HG03354 (cell line): ENCODE data around the gene NAA25.
"Not testable (repeated sequence)": the region's sequence is repeated elsewhere in the genome, so short reads cannot be mapped to it uniquely, and the experiment has no call there.

Source experiments
- ATAC-seq: cut with Tn5 transposase; IDR thresholded peaks from one replicate; pipeline ENCODE4 v1.9.1; 2021; ENCODE audit warnings: mild to moderate bottlenecking; ENCODE audit not compliant: unreplicated experiment, poor library complexity, severe bottlenecking

The NAA25 gene

DNA sequence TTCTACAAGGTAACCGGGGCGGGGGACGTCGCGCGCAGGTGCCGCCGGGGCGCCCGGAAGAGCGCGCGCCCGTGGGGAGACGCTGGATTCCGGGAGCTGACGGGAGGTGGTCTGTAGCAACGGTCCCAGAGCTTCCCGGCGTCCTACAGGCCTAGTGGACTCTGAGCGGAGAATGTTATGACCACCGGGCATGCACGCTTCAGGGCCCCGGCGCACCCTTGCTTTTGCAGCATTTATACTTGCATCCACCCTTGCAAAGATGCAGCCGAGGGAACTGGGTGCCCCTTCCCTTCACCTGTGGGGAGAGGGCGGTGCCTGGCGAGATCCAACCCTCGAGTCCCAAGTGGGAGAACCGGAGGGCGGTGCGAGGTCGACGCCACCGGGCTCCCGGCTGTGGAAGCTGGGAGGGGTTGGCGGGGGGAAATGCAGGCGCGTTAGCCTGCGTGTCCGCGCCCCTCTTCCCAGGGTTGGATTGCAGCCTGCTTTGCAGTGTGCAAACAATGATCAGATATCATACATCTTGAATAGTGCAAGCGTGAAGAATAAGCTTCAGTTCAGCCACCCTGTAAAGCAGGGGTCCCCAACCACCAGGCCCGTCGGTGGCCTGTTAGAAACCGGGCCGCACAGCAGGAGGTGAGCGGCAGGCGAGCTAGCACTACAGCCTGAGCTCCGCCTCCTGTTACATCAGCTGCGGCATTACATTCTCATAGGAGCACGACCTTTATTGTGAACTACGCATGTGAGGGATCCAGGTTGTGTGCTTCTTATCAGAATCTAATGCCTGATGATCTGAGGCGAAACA lies 94.8 kb downstream of the NAA25 start:
- ATAC-seq = peak; percentile 36

DNA sequence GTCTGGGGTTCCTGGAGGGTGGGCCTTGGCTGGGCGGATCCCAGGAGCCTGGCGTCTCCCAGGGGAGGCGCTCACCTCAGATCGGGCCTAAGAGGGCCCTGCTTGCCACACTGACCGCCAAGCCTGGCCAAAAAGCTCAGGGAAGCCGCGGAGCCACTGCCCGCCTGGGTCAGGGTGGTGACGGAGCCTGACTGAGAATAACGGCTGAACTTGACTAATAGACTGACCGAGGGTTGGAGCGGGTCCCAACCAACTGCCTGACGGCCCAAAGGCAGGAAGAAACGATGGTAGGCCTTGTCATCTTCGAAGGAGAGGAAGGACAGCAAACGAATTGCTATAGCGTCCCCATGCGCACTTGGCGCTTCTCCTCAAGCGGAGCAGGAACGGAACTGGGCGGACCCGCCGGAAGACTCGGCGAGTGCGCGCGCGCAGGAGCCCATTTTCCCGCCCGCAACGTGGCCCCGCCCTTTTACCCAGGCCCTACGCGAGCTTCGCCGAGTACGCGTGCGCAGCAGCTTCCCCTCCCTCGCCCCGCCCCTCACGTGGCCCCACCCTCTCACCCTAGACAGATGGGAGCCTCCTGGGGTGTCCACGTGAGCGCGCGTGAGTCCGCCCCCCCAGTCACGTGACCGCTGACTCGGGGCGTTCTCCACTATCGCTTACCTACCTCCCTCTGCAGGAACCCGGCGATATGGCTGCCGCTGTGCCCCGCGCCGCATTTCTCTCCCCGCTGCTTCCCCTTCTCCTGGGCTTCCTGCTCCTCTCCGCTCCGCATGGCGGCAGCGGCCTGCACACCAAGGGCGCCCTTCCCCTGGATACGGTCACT lies 95.6 kb downstream of the NAA25 start, which contains the start of the genes ERP29 and TMEM116:
TSS of gene ERP29 (plus strand) at position 652 of the 826 bp plus-strand sequence. CDS start at position 692, 40 bp downstream.
TSS of gene TMEM116 (minus strand) at position 391 of the 826 bp plus-strand sequence. CDS start 7,895 bp downstream, outside the sequence.
- ATAC-seq = peak; percentile 72

- no peak for ATAC-seq
Measured at GRCh38 chr12:112011685-112012084, 96.9 kb downstream of the NAA25 start.

GRCh38 chr12:112010415-112011344 lies 97.9 kb downstream of the NAA25 start:
- no peak for ATAC-seq

DNA sequence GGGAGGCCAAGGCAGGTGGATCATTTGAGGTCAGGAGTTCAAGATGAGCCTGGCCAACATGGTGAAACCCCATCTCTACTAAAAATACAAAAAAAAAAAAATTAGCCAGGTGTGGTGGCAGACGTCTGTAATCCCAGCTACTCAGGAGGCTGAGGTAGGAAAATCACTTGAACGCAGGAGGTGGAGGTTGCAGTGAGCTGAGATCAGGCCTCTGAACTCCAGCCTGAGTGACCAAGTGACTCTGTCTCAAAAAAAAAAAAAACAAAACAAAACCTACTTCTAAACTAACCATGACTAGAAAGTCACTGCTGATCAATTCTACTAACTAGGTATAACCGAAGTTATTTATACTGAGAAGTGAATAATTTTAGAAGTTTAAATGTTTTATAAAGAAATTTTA lies 99.0 kb downstream of the NAA25 start:
- ATAC-seq = not testable (repeated sequence)

- no peak for ATAC-seq
Measured at GRCh38 chr12:112008918-112009317, 99.7 kb downstream of the NAA25 start.

- no peak for ATAC-seq
Measured at GRCh38 chr12:112007945-112008344, 100.6 kb downstream of the NAA25 start.

GRCh38 chr12:112005419-112006395 lies 102.9 kb downstream of the NAA25 start:
- ATAC-seq = no peak

- ATAC-seq = no peak
Measured at GRCh38 chr12:112004041-112004440, 104.5 kb downstream of the NAA25 start.

- ATAC-seq = no peak
Measured at GRCh38 chr12:112001576-112001975, 107.0 kb downstream of the NAA25 start.

DNA sequence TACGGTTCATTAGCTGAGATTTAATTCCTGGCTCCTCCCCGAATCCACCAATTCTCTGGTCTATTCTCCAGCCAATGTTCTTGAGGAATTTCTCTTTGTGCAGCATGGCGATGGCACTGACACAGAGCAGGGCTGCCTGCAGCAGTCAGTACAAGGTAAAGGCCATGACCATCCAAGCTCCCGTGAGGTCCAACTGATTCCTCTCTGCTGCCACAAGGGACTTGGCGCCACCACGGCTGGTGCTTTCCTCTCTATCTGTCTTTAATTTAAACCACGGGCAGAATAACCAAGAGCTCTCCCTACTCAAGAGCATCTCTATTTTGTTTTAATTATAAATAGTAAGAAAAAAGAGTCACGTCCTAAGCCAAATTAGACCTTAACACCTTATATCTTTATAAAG lies 107.8 kb downstream of the NAA25 start:
- no peak for ATAC-seq

GRCh38 chr12:111999129-111999528 lies 109.5 kb downstream of the NAA25 start:
- ATAC-seq = not testable (repeated sequence)

DNA sequence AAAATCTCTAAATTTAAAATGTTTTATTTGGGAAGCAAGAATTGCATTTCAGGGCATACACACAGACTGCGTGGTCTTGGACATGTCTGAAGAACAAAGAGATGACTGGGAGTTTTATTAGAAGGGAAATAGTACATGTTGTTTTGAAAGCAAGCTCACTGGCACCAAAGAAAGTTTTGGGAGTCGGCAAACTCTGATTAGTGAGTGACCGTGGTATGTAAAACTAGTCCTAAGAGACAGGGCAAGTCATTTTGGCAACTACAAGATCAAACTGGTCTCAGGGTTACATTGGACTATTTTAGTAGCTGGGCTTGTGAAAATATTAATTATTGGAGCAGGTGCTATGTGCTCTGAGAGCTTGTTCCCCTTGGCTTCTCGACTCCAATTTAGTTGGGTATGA lies 110.6 kb downstream of the NAA25 start:
- ATAC-seq = no peak

DNA sequence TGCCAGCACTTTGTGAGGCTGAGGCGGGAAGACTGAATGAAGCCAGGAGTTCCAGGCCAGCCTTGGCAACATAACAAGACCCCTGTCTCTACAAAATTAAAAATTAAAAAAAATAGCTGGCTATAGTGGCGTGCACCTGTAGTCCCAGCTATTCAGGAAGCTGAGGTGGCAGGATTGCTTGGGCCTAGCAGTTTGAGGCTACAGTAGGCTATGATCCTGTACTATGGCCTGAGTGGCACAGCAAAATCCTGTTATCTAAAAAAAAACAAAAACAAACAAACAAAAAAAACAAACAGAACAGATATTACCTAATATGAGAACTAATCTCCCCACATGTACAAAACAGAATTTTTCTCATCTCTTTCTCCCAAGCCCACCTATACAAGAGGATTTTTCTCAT lies 111.3 kb downstream of the NAA25 start:
- ATAC-seq = no peak

DNA sequence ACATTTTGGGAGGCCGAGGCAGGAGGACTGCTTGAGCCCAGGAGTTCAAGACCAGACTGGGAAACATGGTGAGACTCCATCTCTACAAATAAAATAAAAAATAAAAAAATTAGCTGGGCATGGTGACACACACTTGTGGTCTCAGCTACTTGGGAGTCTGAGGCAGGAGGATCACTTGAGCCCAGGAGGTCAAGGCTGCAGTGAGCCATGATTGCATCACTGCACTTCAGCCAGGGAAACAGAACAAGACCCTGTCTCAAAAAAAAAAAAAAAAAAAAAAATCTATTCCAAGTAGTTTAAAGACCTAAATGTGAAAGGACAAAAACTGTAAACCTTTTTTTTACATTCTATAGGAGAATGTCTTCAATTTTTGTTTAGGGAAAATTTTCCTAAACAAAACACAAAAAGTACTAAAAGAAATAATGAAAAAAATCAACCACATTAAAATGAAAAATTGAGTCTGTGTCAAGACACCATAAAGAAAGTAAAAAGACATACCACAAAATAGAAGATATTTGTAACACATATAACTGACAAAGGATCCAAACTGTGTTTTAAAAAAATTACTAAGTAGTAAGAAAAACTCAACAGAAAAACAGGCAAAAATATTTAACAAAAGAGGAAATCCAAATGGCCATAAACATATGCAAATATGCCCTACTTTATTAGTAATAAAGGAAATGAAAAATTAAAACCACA lies 112.7 kb downstream of the NAA25 start:
- no peak for ATAC-seq

DNA sequence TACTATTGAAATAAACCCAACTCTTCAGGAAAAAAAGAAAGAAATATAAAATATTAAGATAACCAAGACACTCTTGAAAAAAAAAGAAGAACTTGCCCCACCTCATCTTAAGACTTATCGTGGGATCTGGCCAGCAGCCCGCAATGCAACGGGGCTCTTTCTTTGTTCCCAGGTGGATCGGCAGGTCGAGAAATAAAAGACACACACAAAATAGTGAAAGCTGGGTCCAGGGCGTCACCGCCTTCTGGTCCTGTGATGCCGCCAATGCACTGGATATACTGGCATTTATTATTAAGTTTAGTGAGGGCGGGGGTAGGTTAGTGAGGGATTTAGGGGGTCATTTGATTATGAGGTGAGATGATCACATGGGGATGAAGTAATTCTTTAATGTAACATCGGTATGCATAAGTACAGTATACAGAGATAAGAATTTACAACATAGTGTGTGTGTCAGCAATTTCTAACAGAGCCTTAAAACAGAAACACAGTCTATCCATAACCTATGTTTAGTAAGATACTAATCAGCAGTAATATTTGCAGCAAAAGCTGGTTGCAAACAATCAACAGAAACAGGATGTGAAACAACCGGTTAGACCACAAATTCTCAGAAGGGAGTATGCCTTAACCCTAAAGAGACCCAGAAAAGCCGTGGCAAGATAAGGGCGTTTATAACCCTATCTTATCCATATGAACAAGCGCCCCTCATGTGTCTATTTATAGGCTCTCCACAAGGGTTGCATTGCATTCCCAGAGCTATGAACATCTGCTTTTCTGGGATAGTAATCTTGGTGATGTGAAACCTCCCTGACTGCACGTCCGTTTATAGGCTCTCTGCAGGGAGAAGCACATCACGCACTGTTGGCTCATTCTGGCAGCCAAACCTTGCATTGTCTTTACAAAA lies 114.1 kb downstream of the NAA25 start:
- ATAC-seq = peak; percentile 53
